Measurements from ENCODE around the gene NEK1.

NEK1 gene
- total RNA-seq: 18.4 to 58.3 (median 55.0) reads per million in 3 experiments

DNA sequence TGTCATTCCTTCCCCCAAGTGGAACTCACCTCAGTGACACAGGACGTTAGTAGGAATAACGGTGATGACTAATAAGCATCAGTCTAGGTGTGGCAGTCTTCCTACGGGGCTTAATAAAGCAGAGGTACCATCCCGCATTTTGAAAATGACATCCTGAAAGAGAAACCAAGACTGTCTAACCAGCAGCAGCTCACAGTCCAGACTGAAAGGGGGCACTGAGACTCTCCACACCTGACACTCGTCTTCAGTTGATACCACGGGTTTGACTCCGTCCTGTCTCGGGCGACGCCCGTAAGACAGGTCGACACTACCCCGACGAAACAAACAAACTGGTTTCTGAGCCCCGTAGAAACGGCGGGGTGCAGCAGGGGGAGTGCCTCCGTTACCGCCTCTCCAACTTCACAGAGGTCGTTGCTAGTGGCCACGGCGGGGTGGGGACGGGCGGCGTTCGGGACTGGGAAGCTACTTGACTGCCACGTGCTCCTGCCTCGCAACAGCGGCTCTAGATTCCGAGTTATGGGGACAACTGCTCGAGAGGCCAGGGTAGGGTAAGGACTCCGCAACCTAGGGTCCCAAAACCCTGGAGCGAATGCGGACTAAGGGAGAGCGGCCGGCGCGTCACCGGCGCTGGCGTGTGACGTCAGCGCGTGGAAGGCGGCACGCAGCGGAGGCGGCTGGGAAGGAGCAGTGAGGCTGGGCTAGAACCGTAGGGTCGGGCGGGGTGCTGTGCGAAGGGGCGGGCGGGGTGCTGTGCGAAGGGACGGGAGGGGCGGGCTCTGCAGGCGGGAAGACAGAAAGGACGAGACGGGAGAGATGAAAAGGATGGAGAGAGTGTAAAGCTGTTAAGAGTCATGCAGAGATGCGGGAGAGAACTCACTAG, at the start of gene NEK1:
TSS of gene NEK1 (minus strand) at position 593 of the 880 bp plus-strand sequence. CDS start 9,953 bp downstream, outside the sequence.
- DNase-seq: peak; percentile 87

GRCh38 chr4:169661761-169662160, 49.4 kb upstream of the NEK1 start:
- DNase-seq: no peak

DNA sequence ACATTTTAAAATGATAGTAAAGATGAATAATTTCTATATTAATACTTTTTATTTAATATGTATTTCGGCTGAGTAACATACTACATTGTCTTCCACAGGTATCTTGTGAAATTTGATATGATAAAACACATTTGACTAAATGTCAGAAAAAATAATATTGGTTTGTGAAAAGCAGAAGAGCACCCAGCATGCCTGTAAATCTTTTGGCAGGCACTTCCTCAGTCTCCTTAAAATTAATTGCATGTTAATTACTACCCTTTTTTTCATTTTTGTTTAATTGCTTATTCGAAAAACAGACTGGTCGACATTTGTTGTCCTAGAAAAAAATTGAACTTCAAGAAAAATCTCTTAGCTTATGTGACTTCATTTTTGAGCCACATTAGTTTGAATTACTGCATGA, 48.5 kb upstream of the NEK1 start:
- no peak for DNase-seq

GRCh38 chr4:169659716-169660670, 47.6 kb upstream of the NEK1 start:
- DNase-seq: peak; percentile 82

DNA sequence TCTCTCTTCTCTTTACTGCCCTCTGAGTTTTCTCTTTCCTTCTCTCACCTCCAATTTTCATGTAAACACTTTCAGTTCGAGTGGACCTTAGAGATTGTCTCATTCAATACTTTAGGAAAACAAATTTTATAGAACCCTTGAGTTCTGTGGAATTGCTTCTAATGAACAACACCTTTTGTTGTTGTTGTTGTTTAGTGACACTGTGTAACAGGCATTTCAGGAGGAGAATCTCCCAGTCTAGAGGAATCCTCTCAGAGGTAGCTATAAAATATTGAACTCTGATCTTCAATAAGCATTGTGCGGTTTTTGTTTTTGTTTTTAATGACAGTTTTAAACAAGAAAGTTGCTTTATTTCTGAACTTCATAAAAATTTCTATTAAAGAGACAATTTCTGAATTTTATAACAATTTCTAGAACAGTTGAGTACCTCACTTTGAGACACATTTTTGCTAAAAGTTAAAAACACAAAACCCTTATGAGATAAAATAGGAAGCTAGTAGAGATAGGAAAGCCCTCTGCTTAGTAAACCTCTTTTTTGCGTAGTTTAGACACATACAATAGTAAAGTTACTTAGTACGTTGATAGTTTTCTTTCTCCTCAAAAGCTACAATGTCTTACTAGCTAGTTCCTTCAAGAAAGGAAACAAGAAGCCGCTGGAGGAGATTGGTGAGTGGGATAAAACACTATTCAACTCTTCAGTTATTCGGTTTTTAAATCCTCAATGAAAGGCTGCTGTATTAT, 46.8 kb upstream of the NEK1 start:
- no peak for DNase-seq

GRCh38 chr4:169658196-169658595, 45.8 kb upstream of the NEK1 start:
- DNase-seq: no peak

GRCh38 chr4:169657470-169658107, 45.2 kb upstream of the NEK1 start:
- DNase-seq: no peak

DNA sequence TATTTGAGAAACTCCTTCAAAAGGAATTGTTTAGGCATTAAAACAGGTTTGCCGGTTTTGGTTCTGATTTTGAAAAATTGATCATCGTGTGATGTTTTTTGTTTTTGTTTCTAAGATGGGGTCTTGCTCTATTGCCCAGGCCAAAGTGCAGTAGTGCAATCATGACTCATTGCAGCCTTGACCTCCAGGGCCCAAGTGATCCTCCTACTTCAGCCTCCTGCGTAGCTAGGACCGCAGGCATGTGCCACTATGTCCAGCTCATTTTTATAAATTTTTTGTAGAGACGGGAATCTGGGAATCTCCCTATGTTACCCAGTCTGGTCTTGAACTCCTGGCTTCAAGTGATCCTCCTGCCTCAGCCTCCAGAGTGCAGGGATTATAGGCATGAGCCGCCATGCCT, 43.0 kb upstream of the NEK1 start:
- DNase-seq: no peak

DNA sequence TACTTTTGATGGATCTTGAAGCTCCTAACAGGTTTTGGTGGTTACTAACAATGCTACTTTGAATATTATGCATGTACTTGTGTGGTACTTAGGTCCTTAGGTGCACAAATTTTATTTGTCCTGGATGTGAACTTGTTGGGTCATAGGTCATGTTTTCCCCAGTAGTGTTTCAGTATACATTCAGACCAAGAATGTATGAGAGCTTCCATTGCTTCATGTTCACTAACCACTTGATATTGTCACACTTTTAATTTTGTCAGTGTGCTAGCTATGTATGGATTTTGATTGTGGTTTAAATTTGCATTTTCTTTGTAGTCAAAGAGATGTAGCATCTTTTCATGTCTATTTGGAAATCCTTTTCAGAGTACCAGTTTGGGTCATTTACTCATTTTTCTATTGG, 40.2 kb upstream of the NEK1 start:
- no peak for DNase-seq

GRCh38 chr4:169650227-169650936, 38.0 kb upstream of the NEK1 start:
- no peak for DNase-seq

- DNase-seq: no peak
Observed at GRCh38 chr4:169649545-169650226, 37.3 kb upstream of the NEK1 start.

DNA sequence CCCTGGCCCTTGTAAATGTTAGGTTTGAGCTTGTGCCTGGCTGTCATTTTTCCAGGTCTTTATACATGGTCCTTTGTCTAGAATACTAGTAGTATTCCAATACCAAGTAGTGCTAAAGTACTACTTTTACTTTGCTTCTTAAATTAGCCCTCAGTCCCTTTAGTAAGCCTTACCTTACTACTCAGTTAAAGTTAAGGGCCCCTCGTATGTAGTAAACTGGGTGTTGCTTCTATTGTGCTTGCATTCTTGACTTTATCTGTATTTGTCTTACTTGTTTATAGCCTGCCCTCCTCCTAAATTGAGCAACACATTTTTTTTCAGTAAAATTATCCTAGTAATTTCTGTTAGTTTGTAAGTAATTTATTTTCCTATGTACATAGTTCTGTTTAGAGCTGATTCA, 33.2 kb upstream of the NEK1 start:
- DNase-seq: no peak

GRCh38 chr4:169644802-169645201, 32.4 kb upstream of the NEK1 start:
- no peak for DNase-seq

GRCh38 chr4:169640261-169640870, 28.0 kb upstream of the NEK1 start:
- no peak for DNase-seq

- DNase-seq: no peak
Observed at GRCh38 chr4:169634975-169635374, 22.6 kb upstream of the NEK1 start.

DNA sequence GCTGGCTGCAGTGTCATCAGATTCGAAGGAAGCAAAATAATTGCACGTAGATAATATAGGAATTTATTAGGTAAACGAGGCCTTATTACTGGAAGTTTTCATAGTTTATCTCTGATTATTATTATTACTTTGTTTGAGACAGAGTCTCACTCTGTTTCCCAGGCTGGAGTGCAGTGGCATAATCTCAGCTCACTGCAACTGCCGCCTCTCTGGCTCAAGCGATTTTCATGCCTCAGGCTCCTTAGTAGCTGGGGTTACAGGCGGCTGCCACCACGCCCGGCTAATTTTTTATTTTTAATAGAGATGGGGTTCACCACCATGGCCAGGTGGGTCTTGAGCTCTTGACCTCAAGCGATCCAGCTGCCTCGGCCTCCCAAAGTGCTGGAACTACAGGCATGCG, 20.5 kb upstream of the NEK1 start:
- no peak for DNase-seq

- no peak for DNase-seq
Observed at GRCh38 chr4:169630069-169630468, 17.7 kb upstream of the NEK1 start.

DNA sequence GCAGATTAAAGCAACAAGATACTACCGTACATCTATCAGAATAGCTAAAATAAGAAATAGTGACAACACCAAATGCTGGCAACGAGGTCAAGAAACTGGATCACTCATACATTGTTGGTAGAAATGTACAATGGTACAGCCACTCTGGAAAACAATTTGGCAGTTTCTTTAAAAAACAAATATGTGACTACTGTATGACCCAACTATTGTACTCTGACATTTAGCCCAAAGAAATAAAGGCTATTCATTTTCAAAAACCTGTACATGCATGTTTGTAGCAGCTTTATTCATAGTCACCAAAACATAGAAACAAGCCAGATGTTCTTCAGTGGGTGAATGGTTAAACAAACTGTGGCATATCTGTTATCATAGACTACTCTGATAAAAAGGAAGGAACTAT, 16.2 kb upstream of the NEK1 start:
- no peak for DNase-seq

- no peak for DNase-seq
Observed at GRCh38 chr4:169627307-169627706, 14.9 kb upstream of the NEK1 start.

Data from central memory CD4-positive, alpha-beta T cell (primary cell).